Gastroesophageal sphincter (tissue), 3 donors: ENCODE results near the gene CCDC177.

ENCODE experiments used
- CTCF ChIP-seq, 4 experiments: fragments of 200-600 bp in 2 of 4; fragments of 450-650 bp in 2 of 4; sonication (generic) in 1 of 4; IDR thresholded peaks; one replicate each; pipeline ENCODE4 v1.5.1; 2017 to 2019; ENCODE audit warnings: antibody characterized with exemption in 4 of 4, mild to moderate bottlenecking in 2 of 4, moderate library complexity in 2 of 4
- EP300 ChIP-seq: sonication (generic); formaldehyde crosslinking; IDR thresholded peaks from one replicate; pipeline ENCODE4 v1.6.1; 2017; ENCODE audit warnings: antibody characterized with exemption, mild to moderate bottlenecking
- POLR2A ChIP-seq, 2 donors: fragments of 450-650 bp; IDR thresholded peaks; one replicate each; pipeline ENCODE4 v1.6.1; 2017; ENCODE audit warnings: antibody characterized with exemption in 2 of 2, mild to moderate bottlenecking in 2 of 2, moderate library complexity in 1 of 2

DNA sequence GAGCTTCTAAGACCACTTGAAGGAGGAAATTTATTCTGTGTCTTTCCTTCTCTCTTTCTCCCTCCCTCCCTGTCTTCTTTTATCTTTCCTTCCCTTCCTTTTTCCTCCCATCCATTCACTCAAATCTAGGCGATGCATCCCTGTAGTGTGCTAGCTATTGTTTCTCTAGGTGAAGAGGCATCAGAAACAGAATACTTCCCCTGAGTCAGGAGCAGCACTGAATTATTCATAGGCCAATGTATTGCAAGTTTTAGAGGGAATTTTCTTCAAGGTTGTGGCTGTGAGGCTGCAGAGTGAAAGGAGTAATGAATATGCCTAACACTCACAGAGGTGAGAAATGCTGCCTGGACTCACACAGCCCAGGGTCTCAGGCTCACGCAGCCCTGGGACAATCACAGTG lies 23.2 kb downstream of the CCDC177 start:
- TF ChIP-seq CTCF (IDR thresholded peaks at IDR 0.05), result no peak
- no peak for TF ChIP-seq EP300
- TF ChIP-seq POLR2A (IDR thresholded peaks at IDR 0.05), result no peak
